HL-60 (cell line): ENCODE data around the gene P4HA2.

ENCODE experiments used
- DNase-seq, 2 experiments: peaks; one replicate each; pipeline ENCODE4 v3.0.0-alpha.2; 2010 to 2020; ENCODE audit warnings: low read depth in 1 of 2, low spot score in 1 of 2
- H3K27ac ChIP-seq: fragments of 250-450 bp; sonication (Bioruptor Pico); replicated peaks from 2 replicates; pipeline ENCODE4 v1.5.1; 2020; ENCODE audit warnings: mild to moderate bottlenecking, moderate library complexity
- H3K27me3 ChIP-seq: fragments of 250-450 bp; sonication (Bioruptor Pico); 2 replicates; pipeline ENCODE4 v1.5.1; 2021; ENCODE audit warnings: mild to moderate bottlenecking, moderate library complexity; ENCODE audit not compliant: insufficient read depth, poor library complexity, severe bottlenecking
- H3K4me3 ChIP-seq: replicated peaks from 2 replicates; pipeline ENCODE4 v1.5.1; 2011; ENCODE audit warnings: mild to moderate bottlenecking, control low read depth, low read length; ENCODE audit not compliant: insufficient read depth
- CTCF ChIP-seq: IDR thresholded peaks from one replicate; pipeline ENCODE4 v1.5.1; 2011; ENCODE audit warnings: low read length, control low read depth, inconsistent platforms; ENCODE audit not compliant: insufficient read depth
- GABPA ChIP-seq: IDR thresholded peaks from 2 replicates; pipeline ENCODE4 v1.6.1; 2012; ENCODE audit warnings: low read depth
- POLR2AphosphoS5 ChIP-seq: IDR thresholded peaks from 2 replicates; pipeline ENCODE4 v1.6.1; 2012; ENCODE audit warnings: low read depth
- REST ChIP-seq: IDR thresholded peaks from 2 replicates; pipeline ENCODE4 v1.6.1; 2012; ENCODE audit warnings: low read depth; ENCODE audit not compliant: insufficient replicate concordance
- SPI1 ChIP-seq: IDR thresholded peaks from 2 replicates; pipeline ENCODE4 v1.6.1; 2012; ENCODE audit warnings: low read depth, mild to moderate bottlenecking, borderline replicate concordance

Gene P4HA2

GRCh38 chr5:132199116-132199680 lies 28.5 kb downstream of the P4HA2 start:
- no peak for TF ChIP-seq SPI1
- Histone ChIP-seq H3K4me3 (no peak overlapping the region), H3K27me3 (no peaks in the 10 kb centered on the region), H3K27ac (no peak overlapping the region)
- no peak for DNase-seq

- TF ChIP-seq GABPA (no peak), REST (no peak), POLR2AphosphoS5 (no peak), SPI1 (no peak), CTCF (no peak)
- DNase-seq, result no peak
- H3K4me3 ChIP-seq, result no peak overlapping the region
- no peaks in the 10 kb centered on the region for H3K27me3 ChIP-seq
- no peak overlapping the region for H3K27ac ChIP-seq
These were observed 29.1 kb downstream of the P4HA2 start for GRCh38 chr5:132198571-132198970.

- Histone ChIP-seq H3K4me3 (no peak overlapping the region), H3K27me3 (no peaks in the 10 kb centered on the region), H3K27ac (no peak overlapping the region)
- DNase-seq, result no peak
- TF ChIP-seq GABPA (no peak), POLR2AphosphoS5 (no peak), CTCF (no peak), SPI1 (no peak)
These were observed 31.9 kb downstream of the P4HA2 start for GRCh38 chr5:132195727-132196126.

- DNase-seq, result no peak
These were observed 34.4 kb downstream of the P4HA2 start for GRCh38 chr5:132193165-132193694.

More at GRCh38 chr5:132193165-132193694, 34.4 kb downstream of the P4HA2 start:
- no peaks in the 10 kb centered on the region for H3K27me3 ChIP-seq
- TF ChIP-seq SPI1 (no peak), CTCF (no peak), REST (no peak), GABPA (no peak)
- H3K27ac ChIP-seq, result no peak overlapping the region
- no peak overlapping the region for H3K4me3 ChIP-seq
